ENCODE measurements around the gene STON1. TPM values are rescaled to one million over a fixed set of nuclear protein-coding genes. Genes with fewer than 3 reads are reported as not detected.

Gene STON1
- total RNA-seq, 2 donors from 2014 or later, result 34.0 to 48.7 TPM

GRCh38 chr2:48507111-48507510, 22.8 kb upstream of the STON1 start:
- intact Hi-C loops (cut with DNase I), result no loop called here
- DNase-seq (ENCODE audit: low spot score), result no peak
- no peak overlapping the region for H3K4me3 ChIP-seq
- H3K27ac ChIP-seq, result no peak overlapping the region
- TF ChIP-seq POLR2A (IDR thresholded peaks at IDR 0.05) (no peak), POLR2AphosphoS5 (IDR thresholded peaks at IDR 0.05) (no peak)
- TF ChIP-seq, protein P1, sequence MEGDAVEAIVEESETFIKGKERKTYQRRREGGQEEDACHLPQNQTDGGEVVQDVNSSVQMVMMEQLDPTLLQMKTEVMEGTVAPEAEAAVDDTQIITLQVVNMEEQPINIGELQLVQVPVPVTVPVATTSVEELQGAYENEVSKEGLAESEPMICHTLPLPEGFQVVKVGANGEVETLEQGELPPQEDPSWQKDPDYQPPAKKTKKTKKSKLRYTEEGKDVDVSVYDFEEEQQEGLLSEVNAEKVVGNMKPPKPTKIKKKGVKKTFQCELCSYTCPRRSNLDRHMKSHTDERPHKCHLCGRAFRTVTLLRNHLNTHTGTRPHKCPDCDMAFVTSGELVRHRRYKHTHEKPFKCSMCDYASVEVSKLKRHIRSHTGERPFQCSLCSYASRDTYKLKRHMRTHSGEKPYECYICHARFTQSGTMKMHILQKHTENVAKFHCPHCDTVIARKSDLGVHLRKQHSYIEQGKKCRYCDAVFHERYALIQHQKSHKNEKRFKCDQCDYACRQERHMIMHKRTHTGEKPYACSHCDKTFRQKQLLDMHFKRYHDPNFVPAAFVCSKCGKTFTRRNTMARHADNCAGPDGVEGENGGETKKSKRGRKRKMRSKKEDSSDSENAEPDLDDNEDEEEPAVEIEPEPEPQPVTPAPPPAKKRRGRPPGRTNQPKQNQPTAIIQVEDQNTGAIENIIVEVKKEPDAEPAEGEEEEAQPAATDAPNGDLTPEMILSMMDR (IDR thresholded peaks at IDR 0.05), result no peak
- no peaks in the 10 kb centered on the region for H3K9me3 ChIP-seq
- H3K27me3 ChIP-seq (replicated peaks; ENCODE audit: insufficient read depth), result no peaks in the 10 kb centered on the region
- H3K4me1 ChIP-seq (replicated peaks), result peaks cover 2% of the 10 kb centered on the region
- 90% methylated on average over 4 of the region's 4 CpGs for WGBS
- no peaks in the 10 kb centered on the region for H3K36me3 ChIP-seq

GRCh38 chr2:48508461-48509124, 21.4 kb upstream of the STON1 start:
- Histone ChIP-seq H3K27ac (peak overlapping the region; percentile 45 to 66), H3K9me3 (no peaks in the 10 kb centered on the region), H3K36me3 (no peaks in the 10 kb centered on the region), H3K4me1 (replicated peaks) (peaks cover 2% of the 10 kb centered on the region), H3K27me3 (replicated peaks; ENCODE audit: insufficient read depth) (no peaks in the 10 kb centered on the region), H3K4me3 (no peak overlapping the region)
- 36% methylated on average over 5 of the region's 5 CpGs for WGBS
- peak; percentile 21 for DNase-seq (ENCODE audit: low spot score)
- peak; percentile 31 for TF ChIP-seq POLR2AphosphoS5 (IDR thresholded peaks at IDR 0.05)
- TF ChIP-seq POLR2A (IDR thresholded peaks at IDR 0.05), result no peak
- intact Hi-C loops (cut with DNase I), result no loop called here

DNA sequence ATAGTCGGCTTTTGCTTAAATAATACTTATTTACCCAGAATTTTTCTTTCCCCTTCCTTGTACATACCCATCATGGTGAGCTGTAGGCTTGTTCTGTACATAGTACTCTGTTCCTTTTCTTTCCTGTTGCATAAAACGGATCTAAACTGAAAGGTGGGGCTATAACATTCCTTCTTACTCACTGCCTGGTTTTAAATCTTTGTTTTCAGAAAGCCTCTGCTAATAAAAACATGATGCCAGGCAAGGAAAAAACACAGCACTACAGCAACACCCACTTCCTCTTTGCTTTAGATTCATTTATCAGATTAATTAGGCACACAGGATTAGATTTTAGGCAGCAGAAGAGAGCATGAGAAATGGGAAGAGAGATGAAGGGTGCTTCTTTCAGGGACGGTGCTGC, 19.6 kb upstream of the STON1 start:
- 9% methylated on average over 3 of the region's 3 CpGs for WGBS
- Histone ChIP-seq H3K27me3 (replicated peaks; ENCODE audit: insufficient read depth) (no peaks in the 10 kb centered on the region), H3K4me1 (replicated peaks) (peaks cover 2% of the 10 kb centered on the region), H3K27ac (peak overlapping the region; percentile 54 to 66), H3K4me3 (no peak overlapping the region), H3K36me3 (no peaks in the 10 kb centered on the region), H3K9me3 (no peaks in the 10 kb centered on the region)
- intact Hi-C loops (cut with DNase I), result loop anchor here (5.0 kb wide), 1 partner anchor 33 kb away; no protein-coding TSS in a partner anchor
- TF ChIP-seq POLR2AphosphoS5 (IDR thresholded peaks at IDR 0.05) (peak; percentile 54), POLR2A (IDR thresholded peaks at IDR 0.05) (peak; percentile 18)
- TF ChIP-seq, protein P1 (IDR thresholded peaks at IDR 0.05), result no peak
- DNase-seq (ENCODE audit: low spot score), result no peak

- Histone ChIP-seq H3K4me1 (replicated peaks) (peaks cover 2% of the 10 kb centered on the region), H3K4me3 (no peak overlapping the region), H3K27ac (no peak overlapping the region), H3K9me3 (no peaks in the 10 kb centered on the region), H3K27me3 (replicated peaks; ENCODE audit: insufficient read depth) (no peaks in the 10 kb centered on the region), H3K36me3 (no peaks in the 10 kb centered on the region)
- intact Hi-C loops (cut with DNase I), result loop anchor here (5.0 kb wide), 1 partner anchor 35 kb away; no protein-coding TSS in a partner anchor
- TF ChIP-seq, protein P1 (IDR thresholded peaks at IDR 0.05), result no peak
- TF ChIP-seq POLR2AphosphoS5 (IDR thresholded peaks at IDR 0.05) (no peak), POLR2A (IDR thresholded peaks at IDR 0.05) (no peak)
- DNase-seq (ENCODE audit: low spot score), result no peak
- WGBS, result 73% methylated on average over 3 of the region's 3 CpGs
Observed at GRCh38 chr2:48511849-48512470, 18.0 kb upstream of the STON1 start.

GRCh38 chr2:48512571-48512970, 17.4 kb upstream of the STON1 start:
- H3K9me3 ChIP-seq, result no peaks in the 10 kb centered on the region
- intact Hi-C loops (cut with DNase I), result loop anchor here (5.0 kb wide), 1 partner anchor 35 kb away; no protein-coding TSS in a partner anchor
- H3K36me3 ChIP-seq, result no peaks in the 10 kb centered on the region
- DNase-seq (ENCODE audit: low spot score), result no peak
- peaks cover 2% of the 10 kb centered on the region for H3K4me1 ChIP-seq (replicated peaks)
- TF ChIP-seq, protein P1 (IDR thresholded peaks at IDR 0.05), result no peak
- TF ChIP-seq POLR2A (IDR thresholded peaks at IDR 0.05) (no peak), POLR2AphosphoS5 (IDR thresholded peaks at IDR 0.05) (no peak)
- H3K27ac ChIP-seq, result no peak overlapping the region
- WGBS, result 92% methylated on average over 4 of the region's 4 CpGs
- no peak overlapping the region for H3K4me3 ChIP-seq
- H3K27me3 ChIP-seq (replicated peaks; ENCODE audit: insufficient read depth), result no peaks in the 10 kb centered on the region

Data from prostate gland (tissue), 2 donors.